HG02840 (cell line): ENCODE results near the gene MCFD2.

Experiments
- ATAC-seq: cut with Tn5 transposase; IDR thresholded peaks from one replicate; pipeline ENCODE4 v1.9.1; 2021; ENCODE audit warnings: mild to moderate bottlenecking, moderate library complexity, moderate number of reproducible peaks; ENCODE audit not compliant: unreplicated experiment, low FRiP score

MCFD2 gene

GRCh38 chr2:46854260-46854659, 61.3 kb downstream of the MCFD2 start:
- no peak for ATAC-seq

DNA sequence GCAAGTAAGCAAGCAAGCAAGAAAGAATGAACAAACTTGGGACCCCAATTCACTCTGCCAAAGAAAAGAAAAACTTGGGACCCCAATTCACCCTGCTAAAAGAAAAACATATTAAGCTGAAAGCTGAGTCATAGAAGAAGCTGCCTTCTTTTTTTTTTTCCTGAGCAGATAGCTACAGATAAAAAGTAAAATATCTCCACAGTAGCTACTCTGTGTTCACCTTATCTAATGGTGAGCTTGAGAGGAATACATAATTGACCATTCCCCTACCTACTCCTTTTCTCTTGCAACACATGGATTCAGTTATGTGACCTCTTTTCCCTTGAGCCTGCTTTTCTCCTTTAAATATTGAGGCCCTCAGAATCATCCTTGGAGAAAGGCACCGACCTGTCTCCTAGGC, 63.0 kb downstream of the MCFD2 start:
- ATAC-seq: no peak

GRCh38 chr2:46852124-46852523, 63.5 kb downstream of the MCFD2 start:
- ATAC-seq: no peak
